T-helper 9 cell (primary cell): ENCODE measurements around the gene RRP1B.
A peak's percentile ranks its signal among the peaks of the same experiment; 100 is the strongest.

Experiments
- DNase-seq: peaks from one replicate; pipeline ENCODE4 v3.0.0-alpha.2; 2020

The RRP1B gene

DNA sequence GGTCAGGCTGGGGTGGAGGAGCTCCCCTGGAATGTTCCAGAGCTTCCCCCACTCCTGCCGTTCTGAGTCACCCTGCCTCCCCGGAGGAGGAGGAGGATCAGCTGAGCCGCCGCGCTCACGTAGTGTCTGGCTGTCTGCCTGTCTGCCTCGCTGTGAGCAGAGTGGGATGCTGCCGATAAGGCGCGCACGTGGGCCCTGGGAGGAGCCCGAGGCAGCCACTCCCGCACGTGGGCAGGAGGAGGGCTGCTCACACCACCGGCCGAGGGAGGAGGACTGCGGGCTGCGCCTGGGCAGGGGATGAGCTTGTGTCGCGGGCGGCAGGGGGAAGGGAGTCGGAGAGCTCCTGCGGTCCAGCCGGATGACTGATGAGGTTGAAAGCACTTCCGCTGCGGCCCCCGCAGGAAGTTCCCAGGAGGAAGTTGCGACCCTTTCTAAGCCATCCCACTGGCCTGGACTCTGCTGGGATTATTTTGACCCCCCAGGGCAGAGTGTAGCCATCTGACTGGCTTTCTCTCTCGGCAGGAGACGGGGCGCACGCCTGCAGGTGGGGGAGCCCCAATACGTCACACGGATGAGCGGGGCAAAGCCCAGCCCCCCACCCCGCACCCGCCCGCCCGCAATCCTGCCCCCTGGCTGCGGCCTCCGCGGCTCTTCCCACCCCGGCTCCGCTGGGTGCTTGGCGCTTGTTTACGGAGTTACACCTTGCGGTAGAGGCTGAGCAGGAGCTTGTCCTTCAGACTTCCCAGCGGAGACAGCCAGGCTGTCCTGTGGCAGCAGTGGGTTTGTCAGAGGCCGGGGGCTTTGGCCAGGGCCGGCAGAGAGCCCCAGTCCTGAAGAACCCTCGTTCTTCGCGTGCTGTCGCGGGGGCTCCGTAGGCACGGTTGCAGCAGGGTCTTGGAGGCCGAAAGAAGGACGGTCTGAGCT lies 69.4 kb downstream of the RRP1B start:
- peak; percentile 82 for DNase-seq

DNA sequence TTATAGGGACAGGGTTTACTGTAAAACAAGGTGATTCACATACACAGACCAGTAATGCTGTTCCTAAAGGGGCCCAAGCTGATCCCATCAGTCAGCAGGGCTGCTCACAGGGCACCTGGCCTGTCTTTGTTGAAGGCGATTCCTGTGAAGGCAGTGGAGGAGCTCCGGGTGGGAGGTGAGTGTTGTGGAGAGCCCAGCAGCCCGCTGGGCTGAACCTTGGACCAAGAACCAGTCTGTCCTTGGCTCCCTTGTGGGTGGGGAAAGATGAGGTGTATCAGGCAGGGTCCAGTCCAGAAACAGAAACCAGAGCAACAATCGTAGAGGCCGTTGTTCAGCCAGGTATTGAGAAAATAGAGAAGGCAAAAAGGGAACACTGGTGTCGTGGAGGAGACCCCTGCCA lies 72.1 kb downstream of the RRP1B start:
- DNase-seq = no peak

DNA sequence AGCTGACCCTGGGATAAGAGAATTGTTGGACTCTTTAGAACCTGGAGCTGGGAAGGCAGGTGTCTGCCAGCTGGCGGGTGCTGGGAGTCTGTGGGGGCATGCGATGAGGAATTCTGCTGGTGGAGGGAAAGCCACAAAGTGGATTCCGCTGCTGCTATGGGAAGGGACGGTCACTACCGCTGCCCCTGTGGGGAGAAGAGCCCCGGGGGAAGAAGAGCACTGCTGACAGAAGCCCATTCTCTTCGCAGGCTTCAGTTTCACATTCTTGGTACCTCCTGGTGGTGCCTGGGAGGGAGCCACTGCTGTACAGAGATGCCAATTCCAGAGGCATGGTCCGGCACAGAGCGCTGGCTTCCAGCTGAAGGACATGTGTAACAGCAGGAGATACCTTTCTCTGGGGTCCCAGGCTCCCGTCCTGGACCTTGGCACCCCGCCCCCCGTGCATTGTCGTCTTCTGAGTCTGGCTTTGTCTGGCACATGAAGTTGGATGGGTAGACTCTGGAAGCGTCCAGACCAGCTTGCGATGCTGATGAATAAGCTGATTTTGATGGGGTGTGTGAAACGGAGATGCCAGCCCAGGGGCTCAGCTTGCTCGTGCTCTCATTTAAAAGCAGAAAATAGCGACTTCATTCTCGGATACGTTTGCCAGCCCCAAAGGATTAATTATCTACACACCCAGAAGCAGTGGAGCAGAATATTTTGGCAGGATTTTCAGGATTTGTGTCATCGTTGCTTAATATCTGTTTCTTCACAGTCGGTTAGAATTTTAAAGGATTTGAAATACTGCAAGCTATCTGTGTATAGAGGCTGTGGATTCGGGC lies 72.7 kb downstream of the RRP1B start:
- no peak for DNase-seq

DNA sequence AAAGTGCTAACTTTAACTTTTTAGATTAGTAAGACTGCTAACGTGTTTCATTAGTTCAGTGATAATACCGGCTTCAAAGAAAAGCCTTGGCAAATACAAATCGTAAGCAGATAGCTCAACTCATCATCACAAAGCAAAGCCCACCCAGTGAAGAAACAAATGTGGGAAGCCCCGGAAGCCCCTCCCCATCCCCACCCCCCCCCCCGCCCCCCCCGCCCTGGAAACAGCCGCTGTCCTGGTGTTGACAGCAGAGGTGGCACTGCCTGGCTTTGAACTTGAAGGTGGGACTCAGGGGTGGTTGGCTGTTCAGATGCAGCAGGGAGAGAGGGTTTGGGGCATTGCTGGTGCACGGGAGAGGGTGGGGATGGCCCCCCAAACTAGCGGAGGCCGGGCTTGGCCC lies 73.7 kb downstream of the RRP1B start:
- peak; percentile 24 for DNase-seq

DNA sequence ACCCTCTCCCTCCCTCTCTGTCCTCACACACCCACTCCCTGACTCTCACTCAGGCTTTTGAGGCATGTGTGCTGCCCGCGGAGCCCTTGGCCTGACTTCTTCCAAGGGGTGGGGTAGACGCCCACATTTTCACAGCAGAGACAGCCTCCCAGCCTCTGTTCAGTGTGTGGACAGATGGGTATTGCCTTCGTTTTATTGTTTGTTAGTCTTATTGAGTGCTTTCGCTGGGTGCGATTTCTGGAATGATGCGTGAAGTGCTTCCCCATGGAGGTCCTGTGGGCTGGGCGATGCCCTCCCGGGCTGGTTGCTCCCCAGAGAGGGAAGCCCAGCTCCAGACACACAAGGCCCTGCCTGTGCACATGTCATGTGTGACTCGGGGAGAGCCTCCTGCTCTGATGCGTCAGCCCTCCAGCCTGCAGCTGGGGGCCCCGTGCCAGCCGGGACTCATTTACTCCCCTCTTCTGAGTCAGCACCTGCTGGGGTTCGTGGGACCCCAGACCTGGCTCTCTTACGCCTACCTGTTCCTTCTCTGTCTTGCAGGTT lies 74.2 kb downstream of the RRP1B start:
- DNase-seq = peak; percentile 34

DNA sequence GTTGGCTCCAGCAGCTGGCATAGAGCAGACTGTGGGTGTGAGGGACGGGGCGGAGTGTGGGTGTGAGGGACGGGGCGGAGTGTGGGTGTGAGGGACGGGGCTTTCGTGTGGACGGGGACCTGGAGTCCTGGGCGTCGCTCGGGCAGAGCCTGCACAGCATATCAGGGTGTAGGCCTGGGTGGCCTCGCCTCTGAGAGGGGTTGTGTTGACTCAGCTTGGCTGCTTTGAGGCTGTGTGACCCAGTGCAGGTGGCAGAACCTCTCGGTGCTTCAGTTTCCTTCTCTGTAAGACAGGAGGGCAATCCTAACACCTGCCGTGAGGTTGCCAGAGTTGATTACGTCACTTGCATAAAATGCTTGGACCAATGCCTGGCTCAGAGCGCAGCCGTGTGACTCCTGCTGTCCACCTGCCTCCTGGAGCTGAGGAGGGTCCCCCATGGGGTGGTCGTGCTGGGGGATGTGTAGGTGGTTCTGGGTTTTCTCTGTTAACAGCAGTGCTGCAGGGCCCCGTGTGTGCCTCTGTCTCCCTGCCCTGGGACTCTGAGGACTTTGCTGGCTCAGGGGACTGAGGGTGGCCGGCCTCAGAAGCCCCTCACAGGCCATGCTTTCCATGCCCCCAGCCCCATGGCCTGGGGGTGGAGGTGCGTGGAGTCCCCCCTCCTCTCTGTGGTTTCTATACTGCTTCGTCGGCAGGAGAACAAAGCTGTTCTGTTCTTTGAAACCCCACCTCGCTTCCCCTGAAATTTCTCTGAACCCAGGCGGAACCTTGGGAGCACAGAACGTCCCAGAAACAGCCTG lies 75.0 kb downstream of the RRP1B start:
- DNase-seq = no peak

DNA sequence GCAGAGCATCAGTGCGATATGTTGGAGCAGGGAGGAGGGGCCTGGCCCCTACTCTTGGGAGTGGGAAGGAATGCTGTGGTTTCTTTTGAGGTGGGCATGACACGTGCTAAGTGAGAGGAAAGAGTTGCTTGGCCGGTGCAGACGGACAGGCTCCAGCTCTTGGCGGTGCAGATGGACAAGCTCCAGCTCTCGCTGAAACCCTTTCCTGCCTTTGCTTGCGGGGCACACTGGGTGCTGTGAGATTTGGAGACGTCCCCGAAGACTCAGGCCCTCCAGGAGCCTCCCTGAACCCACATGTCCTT lies 75.5 kb downstream of the RRP1B start:
- DNase-seq = no peak

DNA sequence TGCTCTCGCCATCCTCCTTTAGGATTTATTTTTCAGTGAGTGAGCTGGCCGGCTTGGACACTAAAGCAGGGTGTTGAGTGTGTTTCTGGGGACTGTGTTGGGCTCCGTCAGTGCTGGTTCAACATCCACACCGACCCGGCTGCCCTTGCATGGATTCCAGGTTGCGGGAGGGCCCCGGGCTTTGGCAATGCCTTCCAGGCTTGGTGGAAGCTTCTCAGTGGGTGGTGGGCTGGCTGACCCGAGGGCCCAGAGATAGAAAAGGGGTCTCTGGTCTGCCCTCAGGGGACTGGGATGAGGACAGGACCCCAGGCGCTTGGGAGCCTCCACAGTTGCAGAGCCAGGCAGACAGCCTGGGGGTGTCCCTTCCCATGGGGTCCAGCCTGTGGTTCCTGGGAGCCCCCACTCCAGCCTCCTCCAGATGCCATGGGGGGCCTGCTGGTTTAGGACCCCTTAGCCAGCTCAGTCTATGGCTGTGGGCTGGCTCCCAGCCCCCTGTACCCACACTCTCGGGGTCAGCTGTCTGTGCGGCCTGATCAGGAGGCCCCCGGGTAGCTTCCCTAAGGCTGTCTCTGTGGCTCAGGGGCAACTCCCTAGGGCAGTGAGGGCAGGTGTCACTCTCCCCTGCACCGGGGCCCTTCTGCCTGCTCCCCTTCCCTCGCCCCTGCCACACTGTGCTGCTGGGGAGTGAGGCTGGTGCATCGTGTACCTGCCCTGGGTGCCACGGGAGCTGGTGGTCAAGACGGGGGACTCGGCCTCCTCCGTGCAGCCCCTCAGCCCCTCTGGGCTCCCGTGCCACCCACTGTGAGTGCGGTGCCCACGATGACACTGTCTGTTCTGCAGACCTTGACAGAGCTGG lies 76.1 kb downstream of the RRP1B start:
- no peak for DNase-seq

DNA sequence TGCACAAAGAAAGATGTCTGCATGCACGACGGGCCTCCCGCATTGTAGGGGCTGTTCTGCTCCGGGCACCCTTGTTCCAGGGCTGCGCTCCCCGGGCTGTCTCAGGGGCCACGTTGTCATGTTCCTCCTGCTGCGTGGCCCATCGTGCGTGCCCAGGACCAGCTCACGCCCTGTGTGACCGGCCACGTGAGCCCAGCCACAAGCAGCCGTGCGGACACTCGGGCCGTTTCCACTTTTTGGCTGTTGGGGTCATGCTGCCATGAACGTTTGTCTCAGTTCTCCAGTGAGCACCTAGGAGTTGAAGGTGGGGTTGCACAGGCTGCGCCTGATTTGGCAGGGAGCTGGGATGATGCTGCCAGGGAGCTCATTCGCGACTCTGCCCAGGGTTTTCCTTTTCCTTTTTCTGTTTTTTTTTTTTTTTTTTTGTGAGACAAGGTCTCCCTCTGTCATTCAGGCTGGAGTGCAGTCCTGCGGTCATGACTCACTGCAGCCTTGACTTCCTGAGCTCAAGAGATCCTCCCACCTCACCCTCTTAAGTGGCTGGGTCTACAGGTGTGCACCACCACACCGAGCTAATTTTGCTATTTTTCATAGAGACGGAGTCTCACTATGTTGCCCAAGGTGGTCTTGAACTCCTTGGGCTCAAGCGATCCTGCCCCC lies 77.0 kb downstream of the RRP1B start:
- no peak for DNase-seq

DNA sequence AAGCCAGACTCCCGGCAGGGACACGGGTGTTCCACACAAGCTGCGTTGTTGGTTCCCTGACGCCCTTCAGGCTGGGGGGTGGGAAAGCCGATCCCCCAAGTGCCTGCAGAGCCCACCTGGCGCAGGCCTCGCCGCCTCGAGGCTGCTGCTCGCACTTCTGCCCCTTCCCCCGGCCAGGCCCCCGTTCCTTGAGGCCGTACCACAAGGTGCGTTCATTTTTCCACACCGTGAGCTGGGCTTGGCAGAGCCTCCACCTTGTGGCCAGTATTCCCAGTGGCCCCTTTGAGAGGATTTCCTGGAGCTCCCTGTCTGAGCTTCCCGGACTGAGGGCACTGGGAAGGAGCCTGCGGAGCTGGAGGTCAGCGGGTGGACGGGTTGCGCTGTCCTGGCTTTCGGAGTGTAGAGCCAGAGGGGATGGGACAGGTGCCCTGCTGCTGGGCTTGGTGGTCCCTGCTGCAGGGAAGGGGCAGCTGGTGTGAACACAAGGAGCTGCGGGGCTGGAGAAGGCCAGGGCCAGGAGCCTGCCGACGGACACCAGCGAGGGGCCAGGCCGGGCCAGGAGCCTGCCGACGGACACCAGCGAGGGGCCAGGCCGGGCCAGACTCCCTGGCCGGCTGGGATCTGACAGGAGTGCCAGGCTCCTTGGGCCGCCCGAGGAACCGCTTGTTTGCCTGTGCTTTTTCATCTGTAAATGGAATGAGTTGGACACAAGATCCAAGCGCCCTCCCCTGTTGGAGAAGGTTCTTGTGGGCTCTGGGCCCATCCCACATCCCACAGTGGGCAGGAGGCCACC lies 78.0 kb downstream of the RRP1B start:
- DNase-seq = no peak

DNA sequence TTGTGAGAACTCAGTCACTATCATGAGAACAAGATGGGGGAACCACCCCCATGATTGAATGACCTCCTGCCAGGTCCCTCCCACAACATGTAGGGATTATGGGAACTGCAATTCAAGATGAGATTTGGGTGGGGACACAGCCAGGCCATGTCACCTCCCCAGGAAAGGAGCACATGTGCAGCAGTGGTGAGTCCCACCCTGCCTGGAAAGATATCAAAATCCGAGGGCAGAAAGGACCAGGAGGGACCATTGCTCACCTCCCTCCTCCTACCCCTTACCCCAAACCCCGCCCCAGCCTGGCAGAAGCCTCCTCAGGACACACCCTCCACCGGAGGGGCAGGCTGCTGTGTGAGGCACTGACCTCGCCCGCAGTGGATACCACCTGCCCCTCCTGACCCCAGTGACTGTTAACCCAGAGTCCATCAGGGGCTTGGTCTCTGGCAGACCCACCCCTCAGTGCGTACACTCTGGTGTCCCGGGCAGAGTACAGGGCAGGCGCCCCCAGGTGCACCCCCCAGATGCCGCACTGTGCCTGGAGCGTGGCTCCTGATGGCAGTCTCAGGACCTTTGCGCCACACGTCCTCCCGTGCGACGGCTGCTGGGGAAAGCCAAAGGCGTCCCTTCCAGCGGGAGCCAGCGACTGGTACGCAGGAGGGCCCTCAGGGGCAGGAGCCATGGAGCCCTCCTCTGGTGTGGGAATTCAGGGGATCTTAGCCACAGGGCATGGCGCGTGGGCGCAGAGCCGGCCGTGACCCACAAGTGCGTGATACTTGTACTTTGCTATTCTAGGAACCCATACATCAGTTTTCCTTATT lies 80.5 kb downstream of the RRP1B start:
- no peak for DNase-seq

DNA sequence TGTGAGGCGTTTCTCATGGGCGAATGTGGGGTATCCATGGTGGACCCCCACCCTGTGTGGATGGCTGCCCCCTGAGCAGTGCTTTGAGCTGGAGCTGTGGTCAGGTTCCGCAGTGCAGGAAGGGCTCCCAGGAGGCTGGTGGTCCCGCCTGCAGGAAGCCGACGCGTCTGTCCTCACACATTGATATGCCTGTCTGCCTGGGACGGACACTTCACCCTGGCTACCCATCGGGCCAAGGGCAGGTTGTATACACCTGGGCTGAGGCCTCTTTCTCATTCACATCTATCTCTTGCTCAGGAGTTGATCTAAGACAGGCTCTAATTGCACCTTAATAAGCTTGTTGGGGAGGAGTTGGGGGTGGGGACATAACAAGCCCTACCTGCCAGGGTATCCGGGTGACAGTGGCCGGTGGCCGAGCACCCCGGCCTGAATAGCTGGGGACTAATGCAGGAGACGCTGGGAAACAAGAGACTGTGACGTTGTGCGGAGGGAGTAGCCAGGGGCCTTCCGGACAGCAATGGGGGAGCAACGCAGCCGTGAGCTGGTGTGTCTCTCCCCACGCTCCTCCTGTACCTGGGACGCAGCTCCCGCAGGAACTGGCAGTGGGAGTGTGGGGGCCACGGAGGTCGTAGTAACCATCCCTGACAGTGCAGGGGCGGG lies 81.3 kb downstream of the RRP1B start:
- DNase-seq = no peak

DNA sequence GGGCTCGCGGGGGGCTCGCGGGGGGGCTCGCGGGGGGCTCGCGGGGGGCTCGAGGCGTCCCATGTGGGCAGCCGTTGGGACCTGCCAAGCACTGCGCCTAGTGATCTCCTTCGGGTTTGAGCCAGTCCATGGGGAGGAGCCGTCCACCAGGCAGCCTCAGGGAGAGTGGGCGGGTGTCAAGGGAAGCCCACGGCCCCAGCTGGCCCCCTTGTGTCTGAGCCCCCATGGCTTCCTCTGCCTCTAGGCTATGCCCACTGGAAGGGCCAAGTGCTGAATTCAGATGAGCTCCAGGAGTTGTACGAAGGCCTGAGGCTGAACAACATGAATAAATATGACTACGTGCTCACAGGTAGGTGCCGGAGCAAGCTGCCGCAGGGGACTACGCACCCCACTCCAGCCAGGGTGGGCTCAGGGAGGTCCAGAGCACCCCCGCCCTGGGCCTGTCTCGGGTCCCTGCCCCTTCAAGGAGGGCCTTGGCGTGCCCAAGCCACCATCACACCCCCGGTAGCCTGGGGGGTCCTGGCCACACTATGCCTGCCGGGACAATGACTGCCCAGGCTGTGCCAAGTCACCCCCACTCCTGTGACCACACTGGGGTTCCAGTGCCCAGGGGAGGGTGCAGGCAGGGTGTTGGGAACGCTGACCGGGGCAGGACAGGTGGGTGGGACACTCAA lies 82.2 kb downstream of the RRP1B start:
- no peak for DNase-seq

DNA sequence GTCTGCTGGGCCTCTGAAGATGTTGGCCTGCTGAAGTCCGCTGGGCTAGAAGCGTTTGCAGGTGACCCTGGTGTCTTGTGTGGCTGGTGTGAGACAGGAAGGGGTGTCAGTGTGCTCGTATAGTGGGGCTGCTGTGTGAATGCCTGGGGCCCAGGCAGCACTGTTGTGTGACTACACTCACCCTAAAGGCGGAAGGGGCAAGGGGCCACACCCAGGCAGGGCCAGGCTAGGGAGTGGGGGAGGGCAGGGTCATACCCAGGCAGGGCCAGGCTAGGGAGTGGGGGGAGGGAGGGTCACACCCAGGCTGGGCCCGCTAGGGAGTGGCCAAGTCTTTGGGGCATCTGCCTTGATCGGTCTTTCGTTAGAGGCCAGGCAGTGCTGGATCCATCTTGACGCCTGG lies 84.6 kb downstream of the RRP1B start:
- no peak for DNase-seq

DNA sequence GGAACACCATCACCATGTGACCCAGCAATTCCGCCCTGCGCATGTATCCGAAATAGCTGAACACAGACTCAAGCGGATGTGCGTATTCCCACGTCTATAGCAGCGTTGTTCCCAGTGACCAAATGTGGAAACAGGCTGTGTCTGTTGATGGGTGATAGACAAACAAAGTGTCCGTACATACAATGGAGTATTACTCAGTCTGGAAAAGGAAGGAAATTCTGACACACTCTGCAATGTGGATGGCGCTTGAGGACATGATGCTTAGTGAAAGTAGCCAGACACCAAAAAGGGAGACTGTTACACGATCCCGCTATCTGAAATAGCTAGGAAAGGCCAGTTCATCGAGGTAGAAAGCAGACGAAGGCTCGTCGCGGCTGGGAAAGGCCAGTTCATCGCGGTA lies 85.4 kb downstream of the RRP1B start:
- DNase-seq = no peak
